Measurements from ENCODE around the gene GAS2. TPM values are rescaled to one million over a fixed set of nuclear protein-coding genes. Genes with fewer than 3 reads are reported as not detected.
"Not testable (repeated sequence)": the region's sequence is repeated elsewhere in the genome, so short reads cannot be mapped to it uniquely, and the experiment has no call there.

GAS2 gene
- total RNA-seq, 1 donor, result 0.90 TPM

GRCh38 chr11:22633354-22633902, 33.0 kb upstream of the GAS2 start:
- no peak overlapping the region for H3K4me3 ChIP-seq (ENCODE audit: low read depth, low read length)
- TF ChIP-seq CTCF (IDR thresholded peaks at IDR 0.05; ENCODE audit: insufficient read depth, low read length), result no peak
- no peak for DNase-seq (ENCODE audit: low read depth)

- no peak overlapping the region for H3K4me3 ChIP-seq (ENCODE audit: low read depth, low read length)
- DNase-seq (ENCODE audit: low read depth), result peak; percentile 4
- TF ChIP-seq CTCF (IDR thresholded peaks at IDR 0.05; ENCODE audit: insufficient read depth, low read length), result no peak
Observed at GRCh38 chr11:22634897-22635629, 31.3 kb upstream of the GAS2 start.

GRCh38 chr11:22635689-22636088, 30.7 kb upstream of the GAS2 start:
- H3K4me3 ChIP-seq (ENCODE audit: low read depth, low read length), result no peak overlapping the region
- no peak for DNase-seq (ENCODE audit: low read depth)
- TF ChIP-seq CTCF (IDR thresholded peaks at IDR 0.05; ENCODE audit: insufficient read depth, low read length), result no peak

- DNase-seq (ENCODE audit: low read depth), result no peak
- no peak for TF ChIP-seq CTCF (IDR thresholded peaks at IDR 0.05; ENCODE audit: insufficient read depth, low read length)
- no peak overlapping the region for H3K4me3 ChIP-seq (ENCODE audit: low read depth, low read length)
Observed at GRCh38 chr11:22640862-22641261, 25.5 kb upstream of the GAS2 start.

GRCh38 chr11:22641559-22641958, 24.9 kb upstream of the GAS2 start:
- TF ChIP-seq CTCF (IDR thresholded peaks at IDR 0.05; ENCODE audit: insufficient read depth, low read length), result no peak
- H3K4me3 ChIP-seq (ENCODE audit: low read depth, low read length), result no peak overlapping the region
- DNase-seq (ENCODE audit: low read depth), result no peak

- not testable (repeated sequence) for H3K4me3 ChIP-seq (ENCODE audit: low read depth, low read length); DNase-seq (ENCODE audit: low read depth)
Observed at GRCh38 chr11:22652346-22652745, 14.1 kb upstream of the GAS2 start.

- DNase-seq (ENCODE audit: low read depth), result peak; percentile 9
- H3K4me3 ChIP-seq (ENCODE audit: low read depth, low read length), result no peak overlapping the region
- TF ChIP-seq CTCF (IDR thresholded peaks at IDR 0.05; ENCODE audit: insufficient read depth, low read length), result no peak
Observed at GRCh38 chr11:22656130-22656529, 10.3 kb upstream of the GAS2 start.

All from fibroblast of the aortic adventitia (primary cell).